ENCODE data around the gene C12orf57. TPM values are rescaled to one million over a fixed set of nuclear protein-coding genes. Genes with fewer than 3 reads are reported as not detected.

The C12orf57 gene
- total and polyA plus RNA-seq, 7 experiments from 2014 or later: 148 to 592 (median 394) TPM

DNA sequence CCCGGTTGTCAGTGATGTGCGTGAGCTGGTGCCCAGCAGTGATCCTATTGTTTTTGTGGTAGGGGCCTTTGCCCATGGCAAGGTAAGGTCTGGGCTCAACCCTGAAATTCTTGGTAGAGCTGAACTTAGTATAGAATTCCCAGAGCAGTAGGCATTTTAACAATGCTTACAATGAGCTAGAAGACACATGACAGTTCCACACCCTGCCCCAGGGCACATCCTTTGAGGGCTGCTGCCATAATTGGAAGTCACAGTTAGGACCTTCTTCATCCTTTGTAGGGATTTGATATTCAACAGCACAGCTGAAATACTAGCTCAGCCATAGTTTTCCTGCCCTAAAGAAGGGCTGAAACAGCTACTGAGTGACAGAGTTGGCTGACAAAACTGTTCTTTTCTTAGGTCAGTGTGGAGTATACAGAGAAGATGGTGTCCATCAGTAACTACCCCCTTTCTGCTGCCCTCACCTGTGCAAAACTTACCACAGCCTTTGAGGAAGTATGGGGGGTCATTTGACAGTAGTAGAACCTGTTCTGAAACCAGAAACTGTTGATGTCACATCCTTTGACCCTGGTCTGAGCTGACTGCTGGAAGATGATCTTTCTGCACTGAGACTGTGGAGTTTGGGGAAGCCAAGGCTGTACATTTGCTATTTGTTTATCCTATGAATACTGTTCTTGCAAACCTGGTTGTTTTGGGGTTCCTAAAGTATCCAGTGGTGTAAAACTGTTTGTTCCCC, 31.6 kb downstream of the C12orf57 start:
- intact Hi-C loops (cut with micrococcal nuclease): no loop called here
- Histone ChIP-seq H3K9me3 (ENCODE audit: control insufficient read depth in 2 of 3, low read length in 3 of 3) (no peaks in the 10 kb centered on the region), H3K36me3 (ENCODE audit: control insufficient read depth in 2 of 3, insufficient read depth in 3 of 3, low read length in 3 of 3) (peaks cover 14 to 69% (median 22%) of the 10 kb centered on the region in 3 experiments), H3K27me3 (ENCODE audit: control insufficient read depth in 2 of 2, insufficient read depth in 2 of 2, low read length in 2 of 2) (no peaks in the 10 kb centered on the region), H3K4me1 (ENCODE audit: control insufficient read depth in 2 of 2, insufficient read depth in 2 of 2, low read length in 2 of 2) (peaks cover 10 to 14% of the 10 kb centered on the region in 2 donors), H3K27ac (ENCODE audit: low read depth, low read length) (no peak overlapping the region), H3K4me3 (ENCODE audit: low read length) (no peak overlapping the region)
- Mint-ChIP-seq H3K36me3 (peaks cover 4 to 26% (median 12%) of the 10 kb centered on the region in 5 donors), H3K4me1 (peaks cover 16 to 31% (median 25%) of the 10 kb centered on the region in 7 donors), H3K27me3 (no peaks in the 10 kb centered on the region), H3K4me3 (no peak overlapping the region), H3K27ac (peak overlapping the region in 2 of 9 donors; percentile 16 to 19), H3K9me3 (no peaks in the 10 kb centered on the region)
- ChIA-PET CTCF (interaction anchor here (0.6 to 1.8 kb wide), 3 partner anchors 29 to 166 kb away, joined by 3 to 4 read pairs (median 4); no protein-coding TSS in a partner anchor), POLR2A (interaction anchor here (0.7 to 2.7 kb wide), 4 partner anchors 16 to 43 kb away, joined by 3 to 24 read pairs (median 3); partner anchors contain the start of genes C12orf57, LPCAT3 and RNU7-1)
- DNase-seq (no peak), ATAC-seq (no peak)

DNA sequence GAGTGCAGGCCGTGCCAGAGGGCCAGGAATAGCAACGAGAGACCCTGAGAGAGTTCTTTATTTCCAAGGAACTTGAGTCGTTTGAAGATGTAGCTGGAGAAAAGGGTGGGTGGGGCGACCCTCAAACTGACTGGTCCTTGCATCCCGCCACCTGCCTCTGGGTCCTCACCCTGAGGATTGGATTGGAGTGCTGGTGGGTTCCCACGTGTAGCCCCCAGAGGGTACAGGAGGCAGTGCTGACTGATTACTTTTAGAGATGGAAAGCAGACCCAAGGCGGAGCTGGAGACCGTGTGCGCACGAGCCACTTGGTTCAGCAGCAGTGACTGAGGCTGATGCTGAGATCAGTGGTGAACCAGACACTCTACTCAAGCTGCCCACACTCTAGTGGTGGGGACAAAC, 33.8 kb downstream of the C12orf57 start:
- Histone ChIP-seq H3K4me3 (ENCODE audit: low read length) (no peak overlapping the region), H3K27ac (ENCODE audit: low read depth, low read length) (no peak overlapping the region), H3K27me3 (ENCODE audit: control insufficient read depth in 2 of 2, insufficient read depth in 2 of 2, low read length in 2 of 2) (no peaks in the 10 kb centered on the region), H3K36me3 (ENCODE audit: control insufficient read depth in 2 of 3, insufficient read depth in 3 of 3, low read length in 3 of 3) (peaks cover 25 to 90% (median 40%) of the 10 kb centered on the region in 3 experiments), H3K4me1 (ENCODE audit: control insufficient read depth in 2 of 2, insufficient read depth in 2 of 2, low read length in 2 of 2) (peaks cover 0 to under 1% of the 10 kb centered on the region in 2 donors), H3K9me3 (ENCODE audit: control insufficient read depth in 2 of 3, low read length in 3 of 3) (no peaks in the 10 kb centered on the region)
- ATAC-seq (no peak), DNase-seq (no peak)
- ChIA-PET POLR2A (interaction anchor here (0.5 to 0.9 kb wide), 5 partner anchors 14 to 37 kb away, joined by 3 to 4 read pairs (median 3); partner anchors contain the start of genes C12orf57 and RNU7-1), CTCF (no interaction called here)
- H3K27me3 Mint-ChIP-seq: no peaks in the 10 kb centered on the region
- intact Hi-C loops (cut with micrococcal nuclease): no loop called here
- peaks cover 4 to 41% (median 12%) of the 10 kb centered on the region in 5 donors for H3K36me3 Mint-ChIP-seq
- H3K4me1 Mint-ChIP-seq: peaks cover 0 to 13% (median 8%) of the 10 kb centered on the region in 7 donors
- H3K9me3 Mint-ChIP-seq: no peaks in the 10 kb centered on the region
- peak overlapping the region in 1 of 9 donors; percentile 48 for H3K27ac Mint-ChIP-seq
- no peak overlapping the region for H3K4me3 Mint-ChIP-seq

DNA sequence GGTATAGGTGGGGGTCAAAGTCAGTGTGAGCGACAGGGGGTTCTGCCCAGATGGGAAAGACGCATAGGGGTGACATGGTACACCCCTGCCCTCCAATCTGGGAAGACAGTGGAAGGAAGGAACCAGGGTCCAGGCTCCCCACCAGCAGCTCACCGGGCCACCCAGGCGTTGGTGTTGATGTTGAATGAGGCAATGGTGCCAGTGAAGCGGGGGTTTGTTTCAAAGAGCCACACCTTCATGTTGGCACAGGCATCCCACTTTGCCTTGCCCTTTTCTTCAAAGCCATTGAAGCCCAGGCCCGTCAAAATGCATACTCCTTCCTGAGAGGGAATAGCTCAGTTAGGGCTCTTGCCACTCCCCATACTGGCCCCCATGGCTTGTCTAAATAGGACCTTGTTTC, 34.4 kb downstream of the C12orf57 start:
- H3K9me3 ChIP-seq (ENCODE audit: control insufficient read depth in 2 of 3, low read length in 3 of 3): no peaks in the 10 kb centered on the region
- CTCF ChIA-PET: no interaction called here
- no peaks in the 10 kb centered on the region for H3K27me3 ChIP-seq (ENCODE audit: control insufficient read depth in 2 of 2, insufficient read depth in 2 of 2, low read length in 2 of 2)
- DNase-seq: no peak
- H3K27ac Mint-ChIP-seq: peak overlapping the region in 3 of 9 donors; percentile 31 to 85 (median 41)
- H3K9me3 Mint-ChIP-seq: no peaks in the 10 kb centered on the region
- no peaks in the 10 kb centered on the region for H3K4me1 ChIP-seq (ENCODE audit: control insufficient read depth in 2 of 2, insufficient read depth in 2 of 2, low read length in 2 of 2)
- no peak for ATAC-seq
- POLR2A ChIA-PET: interaction anchor here (0.6 to 1.2 kb wide), 5 partner anchors 17 to 38 kb away, joined by 3 to 4 read pairs (median 3); partner anchors contain the start of genes C12orf57 and RNU7-1
- peaks cover 0 to 7% (median 5%) of the 10 kb centered on the region in 7 donors for H3K4me1 Mint-ChIP-seq
- H3K36me3 ChIP-seq (ENCODE audit: control insufficient read depth in 2 of 3, insufficient read depth in 3 of 3, low read length in 3 of 3): peaks cover 25 to 92% (median 42%) of the 10 kb centered on the region in 3 experiments
- H3K27me3 Mint-ChIP-seq: no peaks in the 10 kb centered on the region
- peaks cover 4 to 45% (median 12%) of the 10 kb centered on the region in 5 donors for H3K36me3 Mint-ChIP-seq
- no peak overlapping the region for H3K4me3 ChIP-seq (ENCODE audit: low read length)
- no peak overlapping the region for H3K4me3 Mint-ChIP-seq
- intact Hi-C loops (cut with micrococcal nuclease): no loop called here
- no peak overlapping the region for H3K27ac ChIP-seq (ENCODE audit: low read depth, low read length)

DNA sequence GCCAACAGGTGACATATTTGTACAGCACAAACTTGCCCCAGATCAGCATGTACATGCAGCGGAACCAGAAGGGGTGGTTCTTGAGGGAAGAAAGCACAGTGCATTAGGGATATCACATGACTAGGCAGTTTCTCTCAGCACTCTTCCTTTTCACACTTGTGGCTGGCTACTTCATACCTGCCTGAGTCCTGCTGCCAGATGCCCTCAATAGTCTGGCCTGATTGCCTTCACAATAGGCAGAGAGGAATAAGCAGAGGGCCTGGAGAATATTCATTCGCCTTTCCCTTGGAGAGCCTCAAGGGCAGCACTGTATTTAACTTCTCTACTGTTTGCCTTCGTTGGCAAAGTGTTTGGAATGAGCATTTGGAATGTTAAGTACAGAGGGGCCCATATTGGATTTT, 34.8 kb downstream of the C12orf57 start:
- Histone ChIP-seq H3K9me3 (ENCODE audit: control insufficient read depth in 2 of 3, low read length in 3 of 3) (no peaks in the 10 kb centered on the region), H3K27me3 (ENCODE audit: control insufficient read depth in 2 of 2, insufficient read depth in 2 of 2, low read length in 2 of 2) (no peaks in the 10 kb centered on the region), H3K27ac (ENCODE audit: low read depth, low read length) (no peak overlapping the region), H3K4me1 (ENCODE audit: control insufficient read depth in 2 of 2, insufficient read depth in 2 of 2, low read length in 2 of 2) (no peaks in the 10 kb centered on the region), H3K36me3 (ENCODE audit: control insufficient read depth in 2 of 3, insufficient read depth in 3 of 3, low read length in 3 of 3) (peaks cover 25 to 95% (median 43%) of the 10 kb centered on the region in 3 experiments), H3K4me3 (ENCODE audit: low read length) (no peak overlapping the region)
- ChIA-PET CTCF (no interaction called here), POLR2A (interaction anchor here (1.2 kb wide), 1 partner anchor 31 kb away, joined by 3 read pairs; no protein-coding TSS in a partner anchor)
- no peak overlapping the region for H3K4me3 Mint-ChIP-seq
- no peaks in the 10 kb centered on the region for H3K9me3 Mint-ChIP-seq
- DNase-seq (no peak), ATAC-seq (no peak)
- no peaks in the 10 kb centered on the region for H3K27me3 Mint-ChIP-seq
- intact Hi-C loops (cut with micrococcal nuclease): no loop called here
- H3K4me1 Mint-ChIP-seq: peaks cover 0 to 5% (median 1%) of the 10 kb centered on the region in 7 donors
- H3K27ac Mint-ChIP-seq: peak overlapping the region in 5 of 9 donors; percentile 31 to 85 (median 62)
- H3K36me3 Mint-ChIP-seq: peaks cover 4 to 47% (median 12%) of the 10 kb centered on the region in 5 donors

DNA sequence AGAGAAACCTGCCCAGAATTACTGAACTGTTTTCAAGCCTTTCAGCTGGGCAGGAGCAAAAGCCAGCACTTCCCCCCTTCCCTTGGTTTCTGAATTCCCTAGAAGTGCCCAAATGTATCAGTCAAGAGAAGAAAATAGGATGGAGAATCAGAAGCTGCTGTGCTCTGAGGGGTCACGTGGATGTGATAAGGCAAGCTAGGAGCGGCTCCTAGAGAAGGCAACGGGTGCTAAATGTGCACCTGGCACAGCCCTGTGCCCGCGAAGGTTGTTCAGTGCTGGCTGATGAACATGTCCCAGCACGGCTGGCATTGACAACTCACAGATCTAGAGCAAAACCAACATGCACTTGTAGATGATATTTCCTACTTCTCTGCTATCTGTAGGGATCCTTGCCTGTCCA, 35.2 kb downstream of the C12orf57 start:
- intact Hi-C loops (cut with micrococcal nuclease): no loop called here
- Mint-ChIP-seq H3K27ac (peak overlapping the region in 4 of 9 donors; percentile 38 to 85 (median 64)), H3K4me1 (peaks cover 0 to 5% (median 0%) of the 10 kb centered on the region in 7 donors), H3K9me3 (no peaks in the 10 kb centered on the region), H3K4me3 (no peak overlapping the region), H3K27me3 (no peaks in the 10 kb centered on the region), H3K36me3 (peaks cover 4 to 47% (median 12%) of the 10 kb centered on the region in 5 donors)
- no peak for DNase-seq
- Histone ChIP-seq H3K27ac (ENCODE audit: low read depth, low read length) (no peak overlapping the region), H3K9me3 (ENCODE audit: control insufficient read depth in 2 of 3, low read length in 3 of 3) (no peaks in the 10 kb centered on the region), H3K4me1 (ENCODE audit: control insufficient read depth in 2 of 2, insufficient read depth in 2 of 2, low read length in 2 of 2) (no peaks in the 10 kb centered on the region), H3K4me3 (ENCODE audit: low read length) (no peak overlapping the region), H3K27me3 (ENCODE audit: control insufficient read depth in 2 of 2, insufficient read depth in 2 of 2, low read length in 2 of 2) (no peaks in the 10 kb centered on the region), H3K36me3 (ENCODE audit: control insufficient read depth in 2 of 3, insufficient read depth in 3 of 3, low read length in 3 of 3) (peaks cover 25 to 92% (median 43%) of the 10 kb centered on the region in 3 experiments)
- no peak for ATAC-seq
- CTCF ChIA-PET: no interaction called here
- POLR2A ChIA-PET: interaction anchor here (1.2 kb wide), 1 partner anchor 32 kb away, joined by 3 read pairs; no protein-coding TSS in a partner anchor

DNA sequence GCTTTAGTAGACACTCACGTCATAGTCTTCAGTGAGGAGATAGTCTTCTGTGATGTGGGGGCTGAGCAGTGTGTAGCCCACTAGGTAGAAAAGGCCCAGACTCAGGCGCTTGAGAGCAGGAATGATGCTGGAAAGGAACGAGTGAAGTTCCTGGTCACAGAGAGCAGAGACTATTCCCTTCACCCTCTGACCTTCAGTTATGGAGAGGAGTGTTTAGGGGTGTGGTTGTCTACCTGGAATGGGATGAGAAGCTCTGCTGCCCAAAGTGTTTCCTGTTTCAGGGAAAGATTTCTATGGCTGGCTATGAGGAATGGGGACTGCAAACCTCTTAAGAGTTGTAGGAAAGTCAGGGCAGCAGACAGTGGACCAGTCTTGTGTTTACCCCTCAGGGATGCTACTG, 35.6 kb downstream of the C12orf57 start:
- Mint-ChIP-seq H3K27ac (peak overlapping the region in 3 of 9 donors; percentile 38 to 77 (median 62)), H3K4me3 (no peak overlapping the region), H3K36me3 (peaks cover 4 to 47% (median 12%) of the 10 kb centered on the region in 5 donors), H3K4me1 (peaks cover 0 to 5% (median 0%) of the 10 kb centered on the region in 7 donors), H3K9me3 (no peaks in the 10 kb centered on the region), H3K27me3 (no peaks in the 10 kb centered on the region)
- no peaks in the 10 kb centered on the region for H3K9me3 ChIP-seq (ENCODE audit: control insufficient read depth in 2 of 3, low read length in 3 of 3)
- no peak for ATAC-seq
- no peaks in the 10 kb centered on the region for H3K4me1 ChIP-seq (ENCODE audit: control insufficient read depth in 2 of 2, insufficient read depth in 2 of 2, low read length in 2 of 2)
- ChIA-PET POLR2A (interaction anchor here (1.2 kb wide), 1 partner anchor 32 kb away, joined by 3 read pairs; no protein-coding TSS in a partner anchor), CTCF (no interaction called here)
- H3K27ac ChIP-seq (ENCODE audit: low read depth, low read length): no peak overlapping the region
- DNase-seq: no peak
- H3K4me3 ChIP-seq (ENCODE audit: low read length): no peak overlapping the region
- no peaks in the 10 kb centered on the region for H3K27me3 ChIP-seq (ENCODE audit: control insufficient read depth in 2 of 2, insufficient read depth in 2 of 2, low read length in 2 of 2)
- peaks cover 23 to 87% (median 41%) of the 10 kb centered on the region in 3 experiments for H3K36me3 ChIP-seq (ENCODE audit: control insufficient read depth in 2 of 3, insufficient read depth in 3 of 3, low read length in 3 of 3)
- intact Hi-C loops (cut with micrococcal nuclease): no loop called here

Data from naive thymus-derived CD4-positive, alpha-beta T cell (primary cell).